A375 (cell line): ENCODE measurements around the gene VKORC1. TPM values are rescaled to one million over a fixed set of nuclear protein-coding genes. Genes with fewer than 3 reads are reported as not detected.

Source experiments
- total RNA-seq: library from RNA; depleted of rRNA; stranded (reverse); fragments of >200 nt; shearing (Covaris generic); gene quantifications from 2 replicates; pipeline ENCODE4 v1.2.3, GENCODE V29; 2014; rRNA removed

Gene VKORC1
- total RNA-seq = 141 and 193 TPM in 2 replicates

DNA sequence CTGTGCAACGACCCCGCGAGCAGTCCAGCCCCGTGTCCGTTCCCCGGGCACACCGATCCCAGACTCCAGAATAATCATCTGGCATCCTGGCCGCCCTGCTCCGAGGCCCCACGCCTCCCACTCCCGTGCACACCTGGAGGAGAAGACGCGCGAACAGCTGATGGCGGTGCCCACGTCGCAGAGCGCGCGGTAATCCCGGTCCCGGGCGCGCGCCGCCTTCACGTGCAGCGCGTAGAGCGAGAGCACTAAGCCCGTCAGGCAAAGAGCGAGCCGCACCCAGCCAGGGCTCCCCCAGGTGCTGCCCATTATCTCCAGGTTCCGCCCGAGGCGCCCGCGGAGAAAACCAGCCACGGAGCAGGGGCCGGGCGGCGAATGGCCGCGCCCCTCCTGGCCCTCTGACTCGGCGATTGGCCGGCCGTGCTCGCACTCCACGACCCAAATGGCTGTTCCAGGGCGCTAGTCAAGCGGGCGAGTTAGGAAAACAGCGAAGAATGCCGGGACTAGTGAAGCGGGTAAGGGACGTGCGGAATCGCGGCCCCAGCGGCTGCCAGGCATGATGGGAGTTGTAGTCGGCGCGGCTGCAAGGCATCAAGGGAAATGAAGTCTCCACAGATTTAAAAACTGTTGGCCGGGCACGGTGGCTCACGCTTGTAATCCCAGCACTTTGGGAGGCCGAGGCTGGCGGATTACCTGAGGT, at the start of gene VKORC1:
Gene VKORC1 (minus strand): TSS at position 374 of the 697 bp plus-strand sequence. CDS start 68 bp downstream, at position 306.

DNA sequence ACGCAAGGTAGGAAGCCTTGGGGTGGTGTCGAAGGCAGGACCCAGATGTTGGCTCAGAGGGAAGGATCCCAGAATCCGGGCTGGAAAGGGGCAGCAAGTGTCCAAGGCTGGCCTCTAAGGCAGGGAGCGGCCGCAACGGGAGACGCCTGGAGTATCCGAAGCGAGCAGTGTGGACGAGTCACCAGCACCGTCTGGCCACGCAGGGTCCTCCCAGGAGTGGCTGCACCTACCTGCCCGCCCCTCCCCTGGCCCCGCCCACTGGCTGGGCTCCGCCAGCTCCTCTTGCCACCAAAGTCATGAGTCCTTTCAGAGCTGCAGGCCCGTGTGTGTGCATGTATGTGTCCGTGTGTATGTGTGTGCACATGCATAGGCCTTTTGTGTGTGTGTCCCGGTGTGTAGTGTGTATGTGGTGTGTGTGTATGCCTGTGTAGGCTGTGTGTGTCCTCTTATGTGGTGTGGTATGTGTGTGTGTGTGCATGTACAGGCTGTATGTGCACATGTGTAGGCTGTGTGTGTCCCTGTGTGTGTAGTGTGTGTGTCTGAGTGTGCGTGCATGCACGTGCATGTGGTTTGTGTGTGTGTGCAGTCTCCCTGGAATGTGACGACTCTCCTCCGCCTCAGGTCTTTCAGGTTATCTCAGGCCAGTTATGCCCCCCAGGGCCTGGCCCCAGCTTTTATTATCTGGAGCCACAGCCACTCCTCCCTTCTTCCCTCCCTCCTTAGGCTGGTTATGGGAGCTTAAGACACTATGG, 41.1 kb upstream of the VKORC1 start, which contains the start of gene PRSS8:
Gene PRSS8 (minus strand): TSS at position 193 of the 752 bp plus-strand sequence. CDS start 229 bp downstream, outside the sequence.

GRCh38 chr16:31117384-31118222, 23.0 kb upstream of the VKORC1 start, which contains the start of gene KAT8:
Gene KAT8, plus strand, starts transcription at chr16:31117664. Its CDS starts 18 bp downstream, at chr16:31117682.

DNA sequence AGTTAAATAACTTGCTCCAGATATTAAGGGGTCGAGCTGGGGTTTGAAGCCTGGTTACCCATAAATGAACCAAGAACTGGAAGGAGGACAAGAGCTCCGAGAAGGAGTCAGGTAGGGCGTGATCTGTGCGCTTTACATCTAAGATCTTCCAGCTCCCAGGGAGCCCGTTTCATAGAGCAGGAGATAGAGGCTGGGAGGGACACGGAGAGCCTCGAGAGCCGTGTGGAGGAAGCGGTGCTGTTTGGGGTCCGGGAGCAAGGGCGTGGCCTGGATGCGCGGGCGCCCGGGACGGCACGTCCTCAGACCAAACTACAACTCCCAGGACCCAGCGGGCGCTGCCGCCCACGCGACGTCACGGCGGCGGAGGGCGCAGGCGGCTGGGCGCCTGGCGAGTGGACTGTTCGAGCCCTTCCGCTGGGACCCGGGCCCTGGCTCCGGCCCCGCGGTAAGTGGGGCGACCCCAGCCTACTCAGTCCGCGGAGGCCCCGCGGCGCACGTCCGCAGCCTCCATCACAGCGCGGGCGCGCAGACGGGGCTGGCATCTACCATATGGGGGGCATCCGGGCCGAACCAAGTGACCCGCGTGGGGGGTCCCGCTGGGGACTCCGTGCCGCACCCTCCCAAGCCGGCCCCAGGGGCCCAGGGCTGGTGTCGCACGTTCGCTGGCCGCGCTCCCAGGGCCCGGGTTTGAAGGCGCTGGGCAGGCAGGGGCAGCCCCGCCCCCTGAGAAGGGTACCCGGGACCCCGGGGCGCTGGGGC, 13.6 kb upstream of the VKORC1 start, which contains the start of gene BCKDK:
Gene BCKDK (plus strand): TSS at position 352 of the 759 bp plus-strand sequence. CDS start 838 bp downstream, outside the sequence.

DNA sequence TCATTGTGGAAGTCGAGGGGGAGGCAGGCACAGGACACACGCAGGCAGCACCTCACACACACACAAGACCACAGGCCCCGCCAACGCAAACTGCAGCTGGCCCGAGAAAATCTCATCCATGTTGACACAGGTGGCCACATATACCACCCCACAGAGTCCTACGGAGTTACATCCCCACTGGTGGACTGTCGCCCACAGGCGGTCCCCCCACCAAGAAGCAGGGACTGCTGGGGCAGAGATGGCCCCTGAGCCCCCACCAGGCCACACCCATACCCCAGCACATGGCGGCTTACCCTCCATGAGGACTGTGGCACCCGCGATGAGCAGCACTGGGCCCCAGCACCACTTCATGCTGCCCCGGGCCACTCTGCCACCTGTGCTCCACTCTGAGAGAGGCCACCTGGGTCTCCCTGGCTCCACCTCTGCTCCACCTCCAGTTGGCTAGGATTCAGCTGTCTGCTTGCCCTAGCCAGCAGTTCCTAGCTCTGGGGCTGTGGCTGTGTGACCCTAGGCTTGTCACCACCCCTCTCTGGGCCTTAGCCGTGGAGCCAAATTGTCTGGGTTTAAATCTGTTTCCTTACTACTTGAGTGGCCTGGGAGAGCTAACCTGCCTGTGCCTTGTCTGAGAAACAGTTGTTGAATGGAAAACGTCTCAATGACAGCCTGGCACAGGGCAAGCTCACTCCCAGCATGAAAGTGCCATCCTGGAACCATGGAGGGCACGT, 6.0 kb downstream of the VKORC1 start, which contains the start of gene PRSS53:
Gene PRSS53 (minus strand): TSS at position 485 of the 725 bp plus-strand sequence. CDS start 134 bp downstream, at position 351.

GRCh38 chr16:31073970-31074813, 20.4 kb downstream of the VKORC1 start, which contains the start of the genes ZNF646 and ZNF668:
Gene ZNF646, plus strand, starts transcription at chr16:31074422. Its CDS starts 1,903 bp downstream, at chr16:31076325.
Gene ZNF668, minus strand, starts transcription at chr16:31074240. Its CDS starts 9,781 bp downstream, at chr16:31064459.

Other genes with a start within 250 kb of the VKORC1 start
- gene BCL7C, start 200.7 kb downstream of the VKORC1 start, total RNA-seq = 57.4 and 71.4 TPM in 2 replicates
- gene CTF1, start 198.2 kb downstream of the VKORC1 start, total RNA-seq = not detected in 2 replicates
- gene FBXL19, start 171.2 kb downstream of the VKORC1 start, total RNA-seq = 32.0 and 35.8 TPM in 2 replicates
- gene ORAI3, start 145.7 kb downstream of the VKORC1 start, total RNA-seq = 19.8 and 21.6 TPM in 2 replicates
- 9.8 and 12.9 TPM in 2 replicates for gene SETD1A, start 137.0 kb downstream of the VKORC1 start, total RNA-seq
- gene HSD3B7, start 109.6 kb downstream of the VKORC1 start, total RNA-seq = 2.2 and 2.4 TPM in 2 replicates
- 0.98 TPM in 1 of 2 replicates, not detected in the other for gene STX1B, start 84.2 kb downstream of the VKORC1 start, total RNA-seq
- gene STX4, start 61.2 kb downstream of the VKORC1 start, total RNA-seq = 23.6 and 25.5 TPM in 2 replicates
- gene ZNF668, start 20.6 kb downstream of the VKORC1 start, total RNA-seq = 18.1 and 22.6 TPM in 2 replicates
- gene ZNF646, start 20.4 kb downstream of the VKORC1 start, total RNA-seq = 18.1 and 18.4 TPM in 2 replicates
- gene PRSS53, start 5.9 kb downstream of the VKORC1 start, total RNA-seq = 3.6 and 6.6 TPM in 2 replicates
- 39.1 and 49.7 TPM in 2 replicates for gene BCKDK, start 13.6 kb upstream of the VKORC1 start, total RNA-seq
- 40.7 and 59.5 TPM in 2 replicates for gene KAT8, start 22.9 kb upstream of the VKORC1 start, total RNA-seq
- gene PRSS8, start 40.9 kb upstream of the VKORC1 start, total RNA-seq = not detected in 2 replicates
- 0.98 TPM in 1 of 2 replicates, not detected in the other for gene PRSS36, start 55.3 kb upstream of the VKORC1 start, total RNA-seq
- gene FUS, start 85.3 kb upstream of the VKORC1 start, total RNA-seq = 62.7 and 76.7 TPM in 2 replicates
- not detected in 2 replicates for gene PYCARD, start 108.0 kb upstream of the VKORC1 start, total RNA-seq
- not detected in 2 replicates for gene TRIM72, start 119.3 kb upstream of the VKORC1 start, total RNA-seq
- gene PYDC1, start 122.3 kb upstream of the VKORC1 start, total RNA-seq = not detected in 2 replicates
- gene ITGAM, start 165.2 kb upstream of the VKORC1 start, total RNA-seq = 0.37 TPM in 1 of 2 replicates, not detected in the other